ENCODE measurements around the gene DNAAF1.
A peak's percentile ranks its signal among the peaks of the same experiment; 100 is the strongest.
"Not testable (repeated sequence)": the region's sequence is repeated elsewhere in the genome, so short reads cannot be mapped to it uniquely, and the experiment has no call there.

Gene DNAAF1

DNA sequence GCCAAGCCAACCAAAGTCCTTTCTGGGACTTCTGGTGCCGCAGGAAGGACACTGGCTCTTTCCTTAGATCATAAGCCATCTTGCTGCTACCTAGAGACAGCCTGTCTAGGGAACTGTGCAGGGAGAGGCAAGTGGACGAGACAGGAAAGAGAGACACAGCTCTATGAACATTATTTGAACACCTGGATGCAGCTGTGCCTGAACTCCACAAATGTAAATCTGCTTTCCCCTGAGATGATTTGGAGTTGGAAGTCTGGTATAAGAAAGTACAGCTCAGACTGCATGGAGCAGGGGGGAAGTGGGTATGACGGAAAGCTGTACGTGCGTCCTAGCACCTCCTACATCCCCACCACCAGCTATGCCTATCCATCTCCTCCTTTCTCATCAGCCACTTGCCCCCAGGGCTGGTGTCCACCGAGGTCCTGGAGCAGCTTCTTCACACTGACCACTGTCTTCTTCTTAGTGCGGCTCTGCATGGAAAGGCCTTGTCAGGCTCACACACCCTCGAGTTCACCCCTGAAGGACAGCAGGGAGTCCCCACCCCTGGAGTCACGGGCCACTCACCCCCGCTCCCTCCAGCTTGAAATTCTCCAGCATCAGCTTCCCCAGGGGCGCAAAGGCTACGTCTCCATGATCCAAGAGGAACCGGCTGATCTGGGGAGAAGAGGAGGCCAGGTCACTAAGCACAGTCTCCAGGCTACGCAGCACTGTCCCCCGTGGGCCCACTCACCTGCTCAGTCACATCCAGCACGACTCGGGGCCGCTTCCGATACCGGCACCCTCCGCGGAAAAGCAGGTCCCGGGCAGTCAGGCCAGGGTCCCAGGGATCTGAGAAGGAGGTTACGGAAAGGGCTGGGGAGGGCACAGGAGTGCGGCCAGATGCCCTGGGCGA lies 37.8 kb downstream of the DNAAF1 start:
- DNase-seq (ENCODE audit: low read depth in 2 of 2, low spot score in 1 of 2): no peak

DNA sequence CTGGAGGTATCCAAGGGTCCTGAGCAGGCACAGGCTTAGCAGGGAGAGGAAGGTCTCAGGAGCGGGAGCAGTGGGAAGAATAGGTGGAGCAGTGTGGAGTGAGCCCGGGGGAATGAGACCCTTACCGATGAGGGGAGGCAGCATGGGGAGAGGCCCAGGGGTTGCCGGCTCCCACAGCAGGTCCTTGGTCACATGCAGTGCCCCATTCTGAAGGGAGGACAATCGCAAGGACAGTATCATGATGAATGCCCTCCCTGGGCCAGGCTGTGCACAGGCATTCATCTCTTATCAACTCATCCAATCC lies 38.4 kb downstream of the DNAAF1 start:
- no peak for DNase-seq (ENCODE audit: low read depth in 2 of 2, low spot score in 1 of 2)

DNA sequence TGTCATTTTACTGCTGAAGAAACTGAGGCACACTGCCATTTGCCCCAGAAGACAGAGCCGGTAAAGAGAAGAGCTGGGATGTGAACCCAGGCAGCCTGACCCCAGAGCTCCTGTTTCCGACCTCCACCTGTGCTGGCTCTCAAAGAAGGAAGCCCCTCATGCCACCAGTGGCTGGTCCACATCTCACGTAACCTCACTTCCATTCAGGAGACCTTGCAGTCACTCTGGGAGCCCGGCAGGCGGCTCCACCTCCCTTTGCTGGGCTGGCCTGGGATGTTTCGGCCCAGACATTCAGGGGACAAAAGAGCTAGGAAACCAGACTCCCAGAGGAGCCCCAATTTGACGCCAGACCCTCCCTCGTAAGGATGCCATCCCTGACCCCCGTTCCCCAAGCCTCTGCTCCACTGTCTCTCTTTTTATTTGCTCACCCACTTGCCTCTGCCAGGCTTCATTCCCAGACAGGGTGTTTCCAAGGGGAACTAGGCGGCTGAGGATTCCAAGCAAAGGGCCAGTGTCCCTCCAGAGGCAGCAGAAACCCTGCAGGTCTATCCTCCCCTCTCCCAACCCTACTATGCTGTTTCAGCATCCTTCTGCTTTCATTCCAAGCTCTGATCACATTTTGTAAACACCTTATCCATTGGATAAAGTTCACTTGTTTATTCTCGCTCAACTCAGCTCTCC lies 38.9 kb downstream of the DNAAF1 start:
- DNase-seq (ENCODE audit: low read depth in 2 of 2, low spot score in 1 of 2): no peak

DNA sequence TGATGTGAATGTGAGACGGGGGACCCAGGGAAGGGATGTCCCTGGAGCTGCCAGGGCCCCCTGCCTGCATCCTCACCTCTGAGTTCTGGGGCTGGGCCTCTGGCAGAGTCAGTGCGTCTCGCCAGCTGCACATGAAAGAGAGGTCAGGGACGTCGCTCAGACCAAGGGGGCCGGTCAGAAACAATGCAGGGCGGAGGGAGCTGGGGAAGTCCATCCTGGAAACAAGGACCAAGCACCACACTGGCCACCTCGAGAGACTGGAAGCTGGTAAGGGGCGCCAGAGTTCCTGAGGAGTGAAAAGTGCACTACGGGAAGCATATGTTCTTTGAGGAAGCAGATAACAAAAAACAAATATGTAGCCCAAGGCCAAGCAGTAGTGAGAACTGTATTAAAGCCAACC lies 39.7 kb downstream of the DNAAF1 start:
- DNase-seq (ENCODE audit: low read depth in 2 of 2, low spot score in 1 of 2): no peak

DNA sequence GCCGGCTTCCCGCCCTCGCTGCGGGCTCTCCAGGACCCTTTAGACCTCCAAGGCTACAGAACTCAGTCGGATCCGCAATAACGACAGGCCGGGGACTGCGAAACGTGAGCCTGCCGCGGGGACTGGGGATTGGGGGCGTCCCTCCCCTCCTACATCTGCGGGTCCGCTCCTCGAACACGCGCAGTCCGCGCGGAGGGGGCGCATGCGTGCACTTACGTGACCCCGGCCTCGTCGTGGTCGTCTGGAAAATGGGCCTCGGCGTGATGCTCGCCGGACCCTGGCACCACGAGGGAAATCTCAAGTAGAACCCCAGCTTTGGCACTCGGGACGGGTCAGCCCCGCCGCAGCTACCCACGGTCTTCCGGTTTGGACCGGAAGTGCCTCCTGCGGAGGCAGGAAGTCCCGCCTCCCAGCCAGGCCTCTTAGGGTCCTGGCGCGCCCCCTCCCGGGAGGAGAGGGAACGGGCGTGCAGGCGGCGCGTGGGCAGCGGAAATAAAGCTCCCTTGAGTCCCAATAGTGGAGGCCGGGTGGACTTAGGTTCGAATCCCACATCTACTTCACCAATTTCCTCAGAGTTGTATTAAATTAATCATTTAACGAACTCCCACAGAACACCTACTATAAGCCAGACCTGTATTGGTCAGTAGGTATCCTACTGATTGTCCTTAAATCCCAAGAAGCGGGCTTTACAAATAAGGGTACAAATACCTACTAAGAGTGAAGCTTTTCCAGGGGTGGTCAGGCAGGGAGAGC lies 41.8 kb downstream of the DNAAF1 start, which contains the start of gene TAF1C:
Gene TAF1C, minus strand, starts transcription at position 373 of the 753 bp plus-strand sequence. CDS start 2,069 bp downstream, outside the sequence.
- peak; percentile 80 to 82 for DNase-seq (ENCODE audit: low read depth in 2 of 2, low spot score in 1 of 2)

DNA sequence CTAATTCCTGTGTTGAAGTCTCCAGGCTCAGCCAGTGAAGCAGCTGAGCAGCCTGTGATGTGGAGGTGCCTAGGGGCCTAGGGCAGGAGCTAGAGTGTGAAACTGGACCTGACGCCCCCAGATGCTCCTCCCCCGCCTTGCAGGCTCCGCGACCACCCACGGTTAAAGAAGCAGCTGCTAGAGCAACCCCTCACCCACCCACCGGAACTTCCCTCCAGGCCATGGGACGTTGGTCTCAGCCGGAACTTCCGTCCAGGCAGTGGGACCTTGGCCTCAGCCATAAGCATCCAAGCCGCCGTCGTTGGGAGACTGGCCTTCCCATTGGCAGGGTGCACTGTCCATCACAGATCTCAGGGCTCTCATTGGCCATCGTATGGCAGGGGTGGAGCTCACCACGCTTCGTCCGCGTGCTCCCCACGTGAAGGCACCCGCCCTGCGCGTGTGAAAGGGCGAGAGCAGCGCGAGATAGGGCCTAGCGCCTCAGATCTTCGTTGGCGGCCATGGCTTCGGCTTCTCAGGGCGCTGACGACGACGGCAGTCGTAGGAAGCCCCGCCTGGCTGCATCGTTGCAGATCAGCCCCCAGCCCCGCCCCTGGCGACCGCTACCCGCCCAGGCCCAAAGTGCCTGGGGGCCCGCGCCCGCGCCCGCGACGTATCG lies 45.8 kb downstream of the DNAAF1 start, which contains the start of gene ADAD2:
Gene ADAD2, plus strand, starts transcription at position 427 of the 658 bp plus-strand sequence. Its CDS starts 74 bp downstream, at position 501.
- no peak for DNase-seq (ENCODE audit: low read depth in 2 of 2, low spot score in 1 of 2)

DNA sequence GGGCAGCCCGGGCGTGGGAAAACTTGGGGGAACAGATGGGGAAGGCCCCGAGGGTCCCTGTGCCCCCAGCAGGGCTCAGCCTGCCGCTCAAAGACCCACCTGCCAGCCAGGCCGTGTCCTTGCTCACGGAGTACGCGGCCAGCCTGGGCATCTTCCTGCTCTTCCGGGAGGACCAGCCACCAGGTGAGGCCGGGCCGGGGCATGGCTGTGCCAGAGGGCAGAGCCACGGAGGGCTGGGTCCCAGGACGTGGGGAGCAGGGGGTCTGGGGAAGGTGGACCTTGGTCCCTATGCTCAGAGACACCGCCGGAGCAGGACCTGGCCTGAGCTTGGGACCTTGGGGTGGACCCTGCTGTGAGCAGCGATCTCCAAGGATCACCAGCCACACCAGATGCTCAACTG lies 46.4 kb downstream of the DNAAF1 start:
- no peak for DNase-seq (ENCODE audit: low read depth in 2 of 2, low spot score in 1 of 2)

DNA sequence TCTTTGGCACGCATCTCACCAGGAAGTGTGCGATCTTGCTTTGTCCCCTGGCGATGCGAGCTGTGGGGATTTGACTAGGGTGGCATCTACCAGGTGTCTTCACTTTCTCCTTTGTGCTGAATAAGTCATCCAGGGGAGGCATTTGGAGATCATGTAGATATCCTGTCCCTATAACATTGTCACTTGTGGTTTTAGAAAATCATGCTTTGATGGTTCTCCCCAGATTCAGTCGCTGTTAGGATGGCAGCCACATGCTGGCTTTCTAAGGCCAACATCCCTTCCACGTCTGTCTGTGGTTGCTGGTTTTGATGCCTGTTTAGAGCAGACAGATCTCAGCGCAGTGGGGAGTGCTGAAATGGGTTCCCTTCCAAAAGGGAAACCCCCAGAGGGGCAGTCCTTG lies 48.4 kb downstream of the DNAAF1 start:
- DNase-seq (ENCODE audit: low read depth in 2 of 2, low spot score in 1 of 2): no peak

DNA sequence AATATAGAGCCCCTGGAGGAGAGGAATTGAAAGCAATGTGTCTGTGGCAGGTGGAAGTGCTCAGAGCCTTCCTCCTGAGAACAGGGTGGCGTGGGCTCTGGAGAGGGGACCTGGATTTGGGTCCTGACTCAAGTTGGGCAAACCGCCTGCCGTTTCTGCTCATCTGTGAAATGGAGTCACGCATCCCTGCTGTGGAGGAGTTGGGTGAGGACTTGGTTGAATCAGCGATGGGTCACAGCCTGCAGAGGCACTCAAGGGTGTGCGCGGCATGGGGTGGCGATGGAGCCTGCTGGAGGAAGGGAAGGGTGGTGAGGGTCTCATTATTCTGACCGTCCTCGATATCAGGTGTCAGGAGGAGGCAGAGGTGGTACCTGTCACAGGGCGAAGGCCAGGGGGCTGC lies 48.9 kb downstream of the DNAAF1 start:
- DNase-seq (ENCODE audit: low read depth in 2 of 2, low spot score in 1 of 2): no peak

DNA sequence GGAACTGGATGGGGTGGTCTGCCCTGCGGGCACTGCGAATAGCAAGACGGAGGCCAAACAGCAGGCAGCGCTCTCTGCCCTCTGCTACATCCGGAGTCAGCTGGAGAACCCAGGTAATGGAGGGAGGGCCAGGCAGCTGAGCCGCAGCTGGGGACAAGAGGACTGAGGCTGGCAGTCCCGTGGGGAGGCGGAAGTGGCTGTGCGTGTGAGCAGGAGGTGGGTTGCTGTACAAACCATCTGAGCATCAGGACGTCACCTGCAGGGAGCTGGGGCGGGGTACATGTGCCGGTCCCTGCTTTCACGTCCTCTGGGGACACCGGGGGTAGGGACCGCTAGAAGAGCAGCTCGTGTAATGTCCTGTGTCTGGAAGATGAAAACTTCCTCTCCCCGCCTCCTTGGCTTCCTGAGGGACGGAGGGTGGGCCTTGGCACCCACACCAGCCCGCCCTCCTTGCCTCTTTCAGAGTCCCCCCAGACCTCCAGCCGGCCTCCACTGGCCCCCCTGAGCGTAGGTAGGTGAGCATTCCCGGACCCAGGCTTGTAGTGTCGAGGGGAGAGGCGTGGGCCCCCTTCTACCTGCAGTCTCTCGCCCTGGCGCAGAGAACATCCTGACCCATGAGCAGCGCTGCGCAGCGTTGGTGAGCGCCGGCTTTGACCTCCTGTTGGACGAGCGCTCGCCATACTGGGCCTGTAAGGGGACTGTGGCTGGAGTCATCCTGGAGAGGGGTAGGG lies 49.5 kb downstream of the DNAAF1 start:
- DNase-seq (ENCODE audit: low read depth in 2 of 2, low spot score in 1 of 2): no peak

DNA sequence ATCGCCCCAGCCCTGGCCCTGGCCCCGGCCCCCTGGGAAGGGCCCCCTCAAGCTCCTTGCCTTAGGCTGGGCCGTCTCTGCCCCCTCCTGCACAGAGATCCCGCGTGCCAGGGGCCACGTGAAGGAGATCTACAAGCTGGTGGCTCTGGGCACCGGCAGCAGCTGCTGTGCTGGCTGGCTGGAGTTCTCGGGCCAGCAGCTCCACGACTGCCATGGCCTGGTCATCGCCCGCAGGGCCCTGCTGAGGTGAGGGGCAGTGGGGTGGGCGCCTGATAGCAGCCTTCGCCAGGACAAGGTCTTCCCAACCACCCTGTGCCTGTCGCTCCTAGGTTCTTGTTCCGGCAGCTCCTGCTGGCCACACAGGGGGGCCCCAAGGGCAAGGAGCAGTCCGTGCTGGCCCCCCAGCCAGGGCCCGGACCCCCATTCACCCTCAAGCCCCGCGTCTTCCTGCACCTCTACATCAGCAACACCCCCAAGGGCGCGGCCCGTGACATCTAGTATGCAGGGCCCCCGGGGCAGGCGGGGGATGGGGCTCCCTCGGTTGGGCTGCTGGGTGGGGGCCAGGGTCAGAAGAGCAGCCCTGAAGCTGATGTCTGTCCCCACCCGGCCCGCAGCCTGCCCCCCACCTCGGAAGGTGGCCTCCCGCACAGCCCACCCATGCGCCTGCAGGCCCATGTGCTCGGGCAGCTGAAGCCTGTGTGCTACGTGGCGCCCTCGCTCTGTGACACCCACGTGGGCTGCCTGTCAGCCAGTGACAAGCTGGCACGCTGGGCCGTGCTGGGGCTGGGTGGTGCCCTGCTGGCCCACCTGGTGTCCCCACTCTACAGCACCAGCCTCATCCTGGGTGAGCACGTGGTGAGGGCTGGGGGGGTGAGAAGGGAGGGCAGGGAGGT lies 50.3 kb downstream of the DNAAF1 start:
- no peak for DNase-seq (ENCODE audit: low read depth in 2 of 2, low spot score in 1 of 2)

DNA sequence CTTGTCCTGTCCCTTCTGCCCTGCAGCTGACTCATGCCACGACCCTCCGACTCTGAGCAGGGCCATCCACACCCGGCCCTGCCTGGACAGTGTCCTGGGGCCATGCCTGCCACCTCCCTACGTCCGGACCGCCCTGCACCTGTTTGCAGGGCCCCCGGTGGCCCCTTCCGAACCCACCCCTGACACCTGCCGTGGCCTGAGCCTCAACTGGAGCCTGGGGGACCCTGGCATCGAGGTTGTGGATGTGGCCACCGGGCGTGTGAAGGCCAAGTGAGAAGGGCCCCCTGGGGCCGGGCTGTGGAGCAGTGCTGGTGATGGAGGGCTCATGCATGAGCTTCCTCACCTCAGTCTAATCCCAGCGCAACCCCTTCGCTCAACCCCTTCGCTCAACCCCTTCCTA lies 51.0 kb downstream of the DNAAF1 start:
- DNase-seq (ENCODE audit: low read depth in 2 of 2, low spot score in 1 of 2): no peak

DNA sequence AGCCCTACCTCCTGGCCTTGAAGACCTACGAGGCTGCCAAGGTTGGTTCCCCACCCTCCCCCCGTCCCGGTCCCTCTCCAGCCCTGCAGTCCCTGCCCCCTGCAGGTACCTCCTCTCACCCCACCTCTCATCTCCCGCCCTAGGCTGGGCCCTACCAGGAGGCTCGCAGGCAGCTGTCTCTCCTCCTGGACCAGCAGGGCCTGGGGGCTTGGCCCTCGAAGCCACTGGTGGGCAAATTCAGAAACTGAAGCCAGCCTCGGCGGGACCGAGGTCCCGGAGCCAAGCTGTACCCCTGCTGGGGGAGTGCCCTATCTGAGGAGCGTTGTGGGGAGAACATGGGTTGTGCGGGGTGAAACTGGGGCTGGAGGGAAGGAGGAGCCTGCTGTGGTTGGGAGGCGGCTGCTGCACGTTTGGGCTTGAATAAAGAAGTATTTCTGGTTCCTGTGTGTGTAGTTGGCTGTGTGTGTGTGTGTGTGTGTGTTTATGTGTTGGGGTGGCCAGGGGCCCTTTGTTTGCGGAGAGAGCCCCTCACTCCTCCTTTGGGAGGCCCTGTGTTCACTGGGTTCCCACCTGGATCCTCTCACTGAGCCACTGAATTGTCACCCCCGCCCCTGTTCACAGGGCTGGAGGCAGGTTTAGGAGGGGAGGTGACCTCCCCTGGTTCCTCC lies 51.8 kb downstream of the DNAAF1 start:
- DNase-seq (ENCODE audit: low read depth in 2 of 2, low spot score in 1 of 2): no peak

DNA sequence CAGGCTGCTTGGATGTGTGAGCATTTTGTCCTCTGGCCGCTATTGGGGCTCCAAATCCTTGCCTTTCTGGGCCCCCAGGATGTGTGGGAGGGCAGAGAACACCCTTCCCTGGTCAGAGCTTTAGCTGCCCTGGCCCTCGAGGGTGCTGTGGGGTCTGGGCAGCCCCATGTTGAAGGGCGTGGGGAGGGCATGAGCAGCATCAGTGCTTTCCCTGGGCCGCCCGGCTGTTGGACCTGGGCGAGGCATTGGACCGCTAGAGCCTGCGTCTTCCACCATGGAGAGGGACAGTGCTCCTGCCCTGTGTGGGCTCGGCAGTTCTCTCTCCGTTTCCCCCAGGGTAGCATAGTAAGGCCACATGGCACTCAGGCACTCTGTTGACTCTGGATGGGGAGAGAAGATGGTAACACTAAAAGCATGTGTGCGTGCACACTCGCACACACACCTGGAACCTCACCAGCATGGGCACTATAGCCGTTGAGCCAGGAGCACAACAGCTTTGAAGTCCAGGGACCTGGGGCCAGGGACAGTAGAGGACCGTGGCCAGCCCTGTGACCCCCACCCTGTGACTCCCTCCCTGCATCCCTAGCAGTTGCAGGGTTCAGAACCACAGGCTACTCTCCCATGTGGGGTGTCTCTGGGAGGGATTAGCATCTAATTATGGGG lies 52.5 kb downstream of the DNAAF1 start:
- DNase-seq (ENCODE audit: low read depth in 2 of 2, low spot score in 1 of 2): no peak

DNA sequence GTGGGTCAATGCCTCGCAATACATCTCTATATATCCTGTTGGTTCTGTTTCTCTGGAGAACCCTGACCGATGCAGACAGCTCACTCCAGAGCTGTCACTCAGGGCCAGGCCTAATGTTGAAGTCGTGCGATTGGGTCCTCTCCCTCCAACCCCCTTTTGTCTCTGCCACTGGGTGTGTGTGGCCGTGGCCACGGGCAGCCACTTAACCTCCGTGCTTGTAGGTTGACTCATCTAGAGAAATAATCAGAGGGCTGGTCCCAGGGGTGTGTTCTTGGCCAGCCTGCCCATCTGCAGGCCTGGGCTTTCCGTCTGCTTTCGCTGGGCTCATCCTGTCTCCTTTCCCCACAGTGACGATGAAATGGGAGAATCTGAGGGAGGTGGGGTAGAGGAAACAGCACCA lies 53.3 kb downstream of the DNAAF1 start:
- DNase-seq (ENCODE audit: low read depth in 2 of 2, low spot score in 1 of 2): no peak

DNA sequence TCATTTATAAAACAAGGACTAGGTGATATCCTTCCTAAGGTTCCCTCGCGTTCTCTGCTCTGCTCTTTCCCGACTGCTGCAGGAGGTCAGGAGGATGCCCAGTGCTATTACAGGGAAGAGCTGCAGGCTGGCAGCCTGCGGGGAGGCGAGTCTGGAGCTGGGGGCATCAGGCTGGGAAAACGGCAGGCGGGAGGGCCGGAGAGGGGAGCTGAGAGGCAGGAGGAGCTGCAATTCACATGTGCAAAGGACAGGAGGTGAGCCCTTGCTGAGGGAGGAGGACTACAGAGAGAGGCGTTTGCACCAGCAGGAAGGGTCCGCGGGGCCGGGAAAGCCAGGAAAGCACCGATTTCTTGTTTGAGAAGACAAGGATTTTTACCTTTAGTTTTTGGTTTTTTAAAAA lies 54.0 kb downstream of the DNAAF1 start:
- DNase-seq (ENCODE audit: low read depth in 2 of 2, low spot score in 1 of 2): no peak

DNA sequence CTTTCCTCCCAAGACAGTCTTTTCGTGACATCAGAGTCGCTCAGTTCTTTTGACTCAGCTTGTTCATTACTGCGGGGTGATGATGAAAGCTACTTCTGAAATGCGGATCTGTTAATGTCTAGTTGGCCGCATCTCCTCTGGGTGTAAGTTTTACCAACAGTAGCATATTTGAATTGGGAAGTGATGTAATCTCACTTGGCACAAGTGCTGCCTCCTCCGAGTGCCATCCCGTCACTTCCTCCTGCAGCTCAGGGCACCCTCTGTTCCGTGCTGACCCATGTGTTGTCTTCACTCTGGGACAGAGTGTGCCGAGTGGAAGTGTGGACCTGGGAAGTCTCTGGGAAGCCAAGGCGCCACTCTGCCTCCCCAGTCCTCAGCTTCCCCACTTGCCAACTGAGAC lies 54.8 kb downstream of the DNAAF1 start:
- no peak for DNase-seq (ENCODE audit: low read depth in 2 of 2, low spot score in 1 of 2)

DNA sequence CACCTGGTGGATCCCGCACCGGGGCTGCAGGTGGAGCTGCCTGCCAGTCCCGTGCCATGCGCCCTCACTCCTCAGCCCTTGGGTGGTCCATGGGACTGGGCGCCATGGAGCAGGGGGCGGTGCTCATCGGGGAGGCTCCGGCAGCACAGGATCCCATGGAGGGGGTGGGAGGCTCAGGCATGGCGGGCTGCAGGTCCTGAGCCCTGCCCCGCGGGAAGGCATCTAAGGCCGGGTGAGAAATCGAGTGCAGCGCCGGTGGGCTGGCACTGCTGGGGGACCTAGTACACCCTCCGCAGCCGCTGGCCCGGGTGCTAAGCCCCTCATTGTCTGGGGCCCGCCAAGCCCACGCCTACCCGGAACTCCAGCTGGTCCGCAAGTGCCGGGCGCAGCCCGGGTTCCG lies 59.4 kb downstream of the DNAAF1 start:
- DNase-seq (ENCODE audit: low read depth in 2 of 2, low spot score in 1 of 2): not testable (repeated sequence)
